Liver (tissue), 3 donors: ENCODE measurements around the gene CELF3.

ENCODE experiments used
- CTCF ChIP-seq: fragments of 150-350 bp; IDR thresholded peaks from 2 replicates; pipeline ENCODE4 v1.5.1; 2017; ENCODE audit warnings: improper control_type of control experiment, low read depth, low read length; ENCODE audit not compliant: missing input control
- JUND ChIP-seq, 2 donors: IDR thresholded peaks; 2 replicates each; pipeline ENCODE4 v1.6.1; 2016; ENCODE audit warnings: antibody characterized with exemption in 2 of 2
- TF ChIP-seq, protein P1 (sequence below): IDR thresholded peaks from 2 replicates; pipeline ENCODE4 v1.6.1; 2016; ENCODE audit warnings: antibody characterized with exemption
- TF ChIP-seq, protein P2 (sequence below): IDR thresholded peaks from 2 replicates; pipeline ENCODE4 v1.6.1; 2016; ENCODE audit warnings: antibody characterized with exemption, mild to moderate bottlenecking
- donor health status: healthy.
- donor health status: healthy.

DNA sequence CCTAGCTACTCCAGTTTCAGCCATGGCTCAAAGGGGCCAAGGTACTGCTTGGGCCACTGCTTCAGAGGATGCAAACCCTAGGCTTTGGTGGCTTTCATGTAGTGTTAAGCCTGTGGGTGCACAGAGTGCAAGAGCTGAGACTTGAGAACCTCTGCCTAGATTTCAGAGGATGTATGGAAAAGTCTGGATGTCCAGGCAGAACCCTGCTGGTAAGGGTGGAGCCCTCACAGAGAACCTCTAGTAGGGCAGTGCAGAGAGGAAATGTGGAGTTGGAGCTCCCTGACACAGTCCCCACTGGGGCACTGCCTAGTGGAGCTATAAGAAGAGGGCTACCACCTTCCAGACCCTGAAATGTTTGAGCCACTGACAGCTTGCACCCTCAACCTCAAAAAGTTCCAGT lies 20.9 kb upstream of the CELF3 start:
- TF ChIP-seq, protein P1, sequence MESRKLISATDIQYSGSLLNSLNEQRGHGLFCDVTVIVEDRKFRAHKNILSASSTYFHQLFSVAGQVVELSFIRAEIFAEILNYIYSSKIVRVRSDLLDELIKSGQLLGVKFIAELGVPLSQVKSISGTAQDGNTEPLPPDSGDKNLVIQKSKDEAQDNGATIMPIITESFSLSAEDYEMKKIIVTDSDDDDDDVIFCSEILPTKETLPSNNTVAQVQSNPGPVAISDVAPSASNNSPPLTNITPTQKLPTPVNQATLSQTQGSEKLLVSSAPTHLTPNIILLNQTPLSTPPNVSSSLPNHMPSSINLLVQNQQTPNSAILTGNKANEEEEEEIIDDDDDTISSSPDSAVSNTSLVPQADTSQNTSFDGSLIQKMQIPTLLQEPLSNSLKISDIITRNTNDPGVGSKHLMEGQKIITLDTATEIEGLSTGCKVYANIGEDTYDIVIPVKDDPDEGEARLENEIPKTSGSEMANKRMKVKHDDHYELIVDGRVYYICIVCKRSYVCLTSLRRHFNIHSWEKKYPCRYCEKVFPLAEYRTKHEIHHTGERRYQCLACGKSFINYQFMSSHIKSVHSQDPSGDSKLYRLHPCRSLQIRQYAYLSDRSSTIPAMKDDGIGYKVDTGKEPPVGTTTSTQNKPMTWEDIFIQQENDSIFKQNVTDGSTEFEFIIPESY = no peak
- TF ChIP-seq CTCF (no peak), JUND (IDR thresholded peaks at IDR 0.05) (no peak)
- TF ChIP-seq, protein P2, sequence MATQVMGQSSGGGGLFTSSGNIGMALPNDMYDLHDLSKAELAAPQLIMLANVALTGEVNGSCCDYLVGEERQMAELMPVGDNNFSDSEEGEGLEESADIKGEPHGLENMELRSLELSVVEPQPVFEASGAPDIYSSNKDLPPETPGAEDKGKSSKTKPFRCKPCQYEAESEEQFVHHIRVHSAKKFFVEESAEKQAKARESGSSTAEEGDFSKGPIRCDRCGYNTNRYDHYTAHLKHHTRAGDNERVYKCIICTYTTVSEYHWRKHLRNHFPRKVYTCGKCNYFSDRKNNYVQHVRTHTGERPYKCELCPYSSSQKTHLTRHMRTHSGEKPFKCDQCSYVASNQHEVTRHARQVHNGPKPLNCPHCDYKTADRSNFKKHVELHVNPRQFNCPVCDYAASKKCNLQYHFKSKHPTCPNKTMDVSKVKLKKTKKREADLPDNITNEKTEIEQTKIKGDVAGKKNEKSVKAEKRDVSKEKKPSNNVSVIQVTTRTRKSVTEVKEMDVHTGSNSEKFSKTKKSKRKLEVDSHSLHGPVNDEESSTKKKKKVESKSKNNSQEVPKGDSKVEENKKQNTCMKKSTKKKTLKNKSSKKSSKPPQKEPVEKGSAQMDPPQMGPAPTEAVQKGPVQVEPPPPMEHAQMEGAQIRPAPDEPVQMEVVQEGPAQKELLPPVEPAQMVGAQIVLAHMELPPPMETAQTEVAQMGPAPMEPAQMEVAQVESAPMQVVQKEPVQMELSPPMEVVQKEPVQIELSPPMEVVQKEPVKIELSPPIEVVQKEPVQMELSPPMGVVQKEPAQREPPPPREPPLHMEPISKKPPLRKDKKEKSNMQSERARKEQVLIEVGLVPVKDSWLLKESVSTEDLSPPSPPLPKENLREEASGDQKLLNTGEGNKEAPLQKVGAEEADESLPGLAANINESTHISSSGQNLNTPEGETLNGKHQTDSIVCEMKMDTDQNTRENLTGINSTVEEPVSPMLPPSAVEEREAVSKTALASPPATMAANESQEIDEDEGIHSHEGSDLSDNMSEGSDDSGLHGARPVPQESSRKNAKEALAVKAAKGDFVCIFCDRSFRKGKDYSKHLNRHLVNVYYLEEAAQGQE = no peak
